Posterior cingulate gyrus (tissue), 11 donors: ENCODE measurements around the gene SLC9A9.

Experiments used
- DNase-seq, 10 donors: peaks; one replicate each; pipeline versions ENCODE4 v3.0.0 to v3.0.0-alpha.2; 2020 to 2021; ENCODE audit warnings: mixed read lengths in 3 of 10
- intact Hi-C: fragments of 100-400 bp; cut with DNase I; formaldehyde crosslinking; loops from one replicate; pipeline ENCODE4 v1.15.1; 2023

The SLC9A9 gene

DNA sequence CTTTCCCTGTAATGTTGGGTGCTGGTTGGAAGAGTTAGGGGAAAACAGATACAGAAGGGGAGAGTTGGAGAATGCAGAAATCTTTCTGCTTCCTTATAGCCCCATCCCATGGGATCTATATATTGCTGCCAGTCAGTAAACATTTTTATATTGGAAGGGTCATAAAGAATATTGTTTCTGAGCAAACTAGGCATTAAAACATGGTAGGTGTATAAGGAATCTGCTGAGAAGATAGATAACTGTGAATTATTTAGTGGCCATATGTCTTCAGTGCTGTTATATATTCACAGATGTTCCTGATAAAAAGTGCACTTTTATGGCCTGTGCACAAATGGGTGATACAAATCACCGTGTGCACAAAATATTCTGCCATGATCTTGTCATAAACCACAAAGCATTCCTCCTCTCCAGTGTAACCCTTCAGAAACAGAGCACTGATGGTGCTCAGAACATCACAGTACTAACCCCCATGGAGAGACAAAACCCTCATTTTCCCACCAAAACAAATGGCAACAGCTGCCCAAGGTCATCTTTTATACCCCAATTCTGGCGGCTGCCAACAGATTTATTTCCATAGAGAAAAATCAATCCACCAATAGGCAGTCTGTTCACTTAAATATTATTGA, 269.3 kb downstream of the SLC9A9 start:
- intact Hi-C loops, result no loop called here
- no peak for DNase-seq

DNA sequence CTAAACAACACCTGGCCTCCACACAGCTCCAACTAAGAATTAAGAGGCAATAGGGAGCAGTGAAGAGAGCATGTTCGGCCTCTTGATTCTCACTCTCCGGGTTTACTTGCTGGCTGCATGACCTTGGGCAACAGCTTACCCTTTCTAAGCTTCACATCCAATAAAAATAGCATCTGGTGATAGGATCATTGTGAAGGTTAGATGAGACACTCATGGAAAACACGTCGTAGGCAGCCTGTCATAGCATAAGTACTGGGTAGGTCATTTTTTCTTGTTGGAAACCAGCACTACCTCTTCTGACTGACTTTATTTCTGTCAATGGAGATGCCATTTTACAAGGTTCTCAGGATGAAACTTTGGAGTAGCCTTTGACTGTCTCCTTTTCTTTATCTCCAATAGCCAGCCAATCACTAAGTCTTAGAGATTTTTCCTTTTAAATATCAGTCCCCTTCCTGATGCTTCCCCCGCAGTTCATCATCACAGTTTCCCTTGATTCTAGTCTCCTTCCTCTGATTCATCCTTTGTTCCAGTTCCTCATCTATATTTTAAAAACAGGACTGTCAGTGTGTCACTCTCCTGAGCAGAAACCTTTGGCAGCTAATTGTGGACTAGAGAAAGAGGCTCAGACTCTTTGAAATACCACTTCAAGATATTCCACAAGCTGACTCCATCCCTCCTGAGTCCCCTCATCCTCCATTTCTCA, 271.5 kb downstream of the SLC9A9 start:
- no peak for DNase-seq
- intact Hi-C loops, result no loop called here

- no peak for DNase-seq
- intact Hi-C loops, result no loop called here
These were observed 273.3 kb downstream of the SLC9A9 start for GRCh38 chr3:143574933-143575332.

DNA sequence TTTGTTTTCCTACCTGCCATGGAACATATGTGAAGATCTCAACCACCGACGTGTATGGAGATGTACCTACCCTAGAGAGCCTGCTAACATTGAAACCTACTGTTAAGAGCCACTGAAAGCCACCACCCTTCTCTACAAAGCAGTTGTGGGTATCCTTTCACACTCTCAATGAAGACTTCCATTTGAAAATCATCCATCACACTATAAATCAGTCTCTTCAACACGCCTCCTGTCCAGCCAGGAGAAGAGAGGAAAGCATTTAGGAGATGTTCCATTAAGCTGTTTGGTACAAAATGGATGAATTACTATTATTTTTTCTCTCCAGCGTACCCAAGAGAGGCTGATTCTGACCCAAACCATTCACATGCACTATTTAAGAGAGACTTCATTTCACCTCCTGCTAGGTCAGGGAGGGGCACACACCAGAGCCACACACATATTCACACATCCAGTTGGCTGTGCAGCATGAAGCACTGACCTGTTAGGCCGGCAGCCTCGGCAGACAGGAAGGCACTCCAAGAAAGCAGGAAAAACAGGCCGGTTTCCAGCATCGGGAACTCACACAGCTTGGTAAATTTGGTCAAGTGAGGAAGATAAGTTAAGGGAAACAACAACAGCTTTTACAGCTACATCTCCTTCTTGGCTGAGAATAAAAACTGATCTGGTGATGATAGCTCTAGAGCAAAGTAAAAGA, 274.5 kb downstream of the SLC9A9 start:
- no peak for DNase-seq
- intact Hi-C loops, result no loop called here

GRCh38 chr3:143571548-143571947, 276.7 kb downstream of the SLC9A9 start:
- intact Hi-C loops, result no loop called here
- no peak for DNase-seq

DNA sequence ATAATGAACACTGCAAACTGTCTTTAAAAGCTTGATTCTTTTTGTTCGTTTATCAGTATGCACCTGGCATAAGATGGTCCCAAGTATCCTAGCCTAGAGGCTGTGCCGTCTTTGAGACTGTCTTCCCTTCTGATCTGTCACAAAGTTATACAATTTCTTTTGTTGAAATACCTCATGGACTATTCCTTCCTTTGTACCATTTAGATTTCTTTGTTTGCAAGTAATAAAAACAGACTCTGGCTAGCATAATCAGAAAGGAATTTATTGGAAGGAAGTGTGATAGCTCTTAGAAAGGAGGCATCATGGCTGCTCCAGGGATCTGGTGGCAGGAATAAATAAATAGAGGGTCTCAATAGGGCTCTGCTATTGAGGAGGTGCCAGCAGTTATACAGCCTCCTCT, 280.4 kb downstream of the SLC9A9 start:
- no peak for DNase-seq
- intact Hi-C loops, result no loop called here

DNA sequence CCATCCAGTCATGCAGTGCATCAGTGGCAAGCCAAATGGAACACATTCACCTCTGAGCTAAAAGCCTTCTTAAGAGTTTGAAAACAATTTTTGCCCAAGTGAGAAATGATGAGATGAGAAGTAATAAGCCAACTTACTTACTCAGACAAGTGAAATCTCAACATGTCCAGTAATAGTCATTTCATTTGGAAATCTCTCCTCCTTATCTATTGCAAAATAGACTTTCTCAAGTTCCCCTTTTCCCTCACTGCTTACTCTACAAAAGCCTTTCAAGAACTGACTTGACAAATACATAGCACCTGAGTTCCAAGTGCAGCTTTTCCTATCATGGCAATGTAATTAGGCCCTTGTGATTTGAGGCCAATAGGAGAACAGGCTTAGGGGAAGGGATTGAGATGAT, 282.3 kb downstream of the SLC9A9 start:
- intact Hi-C loops, result no loop called here
- DNase-seq, result no peak

- DNase-seq, result no peak
- intact Hi-C loops, result no loop called here
These were observed 284.5 kb downstream of the SLC9A9 start for GRCh38 chr3:143563786-143564185.

GRCh38 chr3:143562789-143563188, 285.5 kb downstream of the SLC9A9 start:
- no peak for DNase-seq
- intact Hi-C loops, result no loop called here

DNA sequence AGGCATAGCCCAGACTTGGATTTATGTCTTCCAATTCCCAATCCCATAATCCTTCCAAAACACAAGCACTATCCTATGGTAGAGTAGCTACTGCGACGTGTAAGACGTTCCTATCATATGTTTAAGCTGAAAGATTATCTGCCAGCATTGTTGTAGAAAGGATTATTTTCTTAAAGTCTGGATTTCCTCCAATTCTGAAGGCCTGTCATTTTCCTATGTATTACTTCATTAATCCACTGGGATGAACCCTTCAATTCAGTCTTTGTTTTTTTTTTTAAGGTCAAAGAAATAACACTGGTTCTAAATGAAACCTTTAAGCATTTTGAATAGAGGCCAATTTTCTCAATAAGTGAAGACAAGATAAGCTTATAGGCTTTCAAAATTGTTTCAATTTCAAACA, 289.0 kb downstream of the SLC9A9 start:
- intact Hi-C loops, result no loop called here
- no peak for DNase-seq

- intact Hi-C loops, result no loop called here
- DNase-seq, result no peak
These were observed 295.4 kb downstream of the SLC9A9 start for GRCh38 chr3:143552851-143553250.

GRCh38 chr3:143551761-143552160, 296.5 kb downstream of the SLC9A9 start:
- no peak for DNase-seq
- intact Hi-C loops, result no loop called here

- DNase-seq, result no peak
- intact Hi-C loops, result no loop called here
These were observed 299.3 kb downstream of the SLC9A9 start for GRCh38 chr3:143548861-143549497.

GRCh38 chr3:143548393-143548792, 299.9 kb downstream of the SLC9A9 start:
- intact Hi-C loops, result no loop called here
- DNase-seq, result no peak

DNA sequence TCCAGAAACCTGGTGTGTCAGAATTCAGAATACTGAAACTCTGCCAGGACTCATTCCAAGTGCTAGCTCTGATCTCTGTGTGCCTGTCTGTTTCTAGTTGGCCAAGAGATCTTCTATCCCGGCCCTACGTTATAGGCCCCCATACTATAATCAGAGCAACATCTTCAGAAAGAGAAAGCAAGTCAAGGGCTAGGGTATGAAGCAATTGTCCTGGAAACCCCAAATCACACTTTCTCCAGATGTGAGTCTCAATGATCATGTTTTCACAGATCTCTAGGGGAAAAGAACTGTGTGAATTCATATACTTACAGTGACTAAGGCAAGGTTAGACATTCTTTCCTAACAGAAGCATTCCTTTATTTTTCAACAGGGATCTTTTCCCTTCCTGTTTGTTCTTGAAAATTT, 309.7 kb downstream of the SLC9A9 start:
- intact Hi-C loops, result no loop called here
- DNase-seq, result no peak

- no peak for DNase-seq
These were observed 310.2 kb downstream of the SLC9A9 start for GRCh38 chr3:143538061-143538460.

DNA sequence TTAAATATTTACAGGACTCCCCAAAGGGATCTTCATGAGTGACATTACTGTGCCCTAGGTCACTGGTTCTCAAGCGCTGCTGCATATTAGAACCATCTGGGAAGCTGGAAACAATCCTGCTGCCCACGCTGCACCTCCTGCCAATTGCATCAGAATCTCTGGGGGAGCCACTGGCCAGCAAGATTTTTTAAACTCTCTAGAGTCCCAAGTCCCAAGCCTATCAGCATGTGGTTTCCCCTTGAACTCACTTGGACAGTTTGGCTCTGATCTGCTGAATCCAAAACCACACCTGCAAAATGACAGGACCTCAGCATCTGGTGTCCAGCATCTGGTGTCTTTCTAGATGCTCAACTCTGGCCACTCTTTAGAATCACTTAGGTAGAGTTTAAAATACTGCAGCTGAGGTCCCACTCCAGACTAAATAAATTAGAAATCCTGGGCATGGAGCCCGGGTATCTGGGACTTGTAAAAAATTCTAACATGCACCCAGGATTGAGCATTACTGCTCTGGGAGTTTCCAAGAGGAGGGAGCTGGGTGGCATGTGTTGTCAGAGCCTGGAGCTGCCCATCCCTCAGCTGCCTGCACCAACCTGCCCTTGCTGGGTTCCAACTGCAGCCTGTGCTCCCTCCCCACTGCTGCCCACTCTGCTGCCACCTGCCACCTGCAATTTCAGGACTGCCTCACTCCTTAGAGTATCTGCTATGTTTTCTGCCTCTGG, 311.3 kb downstream of the SLC9A9 start:
- peak in 1 of 10 donors; percentile 69 for DNase-seq
- intact Hi-C loops, result no loop called here

More at GRCh38 chr3:143538061-143538460, 310.2 kb downstream of the SLC9A9 start:
- intact Hi-C loops, result no loop called here

- intact Hi-C loops, result no loop called here
- DNase-seq, result no peak
These were observed 312.1 kb downstream of the SLC9A9 start for GRCh38 chr3:143535994-143536784.

DNA sequence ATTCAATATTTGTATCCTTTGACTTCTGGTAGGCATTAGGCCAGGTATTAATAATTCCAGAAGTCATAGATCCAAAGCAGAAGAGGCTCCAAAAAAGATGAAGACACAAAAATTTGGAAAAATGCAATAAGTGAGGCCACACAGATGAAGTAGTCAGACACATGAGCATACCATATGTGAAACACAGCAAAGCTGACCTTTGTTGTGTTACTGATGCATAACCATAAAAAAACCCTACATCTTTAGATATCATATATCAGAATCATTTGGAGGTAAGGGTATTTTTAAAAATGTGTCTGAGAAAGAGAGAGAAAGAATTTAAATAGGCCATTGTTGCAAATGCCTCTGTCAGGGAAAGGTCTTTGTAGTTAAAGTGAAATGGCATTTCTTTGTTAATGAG, 314.9 kb downstream of the SLC9A9 start:
- DNase-seq, result no peak
- intact Hi-C loops, result no loop called here

DNA sequence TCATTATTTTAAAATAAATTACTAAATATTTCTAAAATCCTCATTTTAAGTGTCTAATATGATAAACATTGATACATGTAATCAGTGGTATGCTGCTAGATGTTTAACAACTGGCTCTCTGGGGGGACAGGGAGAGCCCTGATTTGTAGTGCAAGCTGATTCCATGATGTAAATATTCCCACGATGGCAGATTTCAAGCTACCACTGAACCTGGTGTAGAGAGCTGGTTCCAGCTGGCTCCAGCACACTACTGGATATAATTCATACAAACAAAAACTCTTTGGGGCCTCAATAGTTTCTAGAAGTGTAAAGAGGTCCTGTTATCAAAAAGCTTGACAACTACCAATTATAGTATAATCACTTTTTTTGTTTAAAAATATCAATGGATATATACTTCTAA, 316.2 kb downstream of the SLC9A9 start:
- intact Hi-C loops, result no loop called here
- no peak for DNase-seq
